Measurements from ENCODE around the gene ZNF766.
"Not testable (repeated sequence)": the region's sequence is repeated elsewhere in the genome, so short reads cannot be mapped to it uniquely, and the experiment has no call there.

Gene ZNF766

GRCh38 chr19:52307275-52307674 is 37.9 kb downstream of the ZNF766 start:
- H3K9me3 Mint-ChIP-seq (ENCODE audit: low read depth): peaks cover 22% of the 10 kb centered on the region

GRCh38 chr19:52322429-52322828 is 53.0 kb downstream of the ZNF766 start:
- Mint-ChIP-seq H3K36me3 (peaks cover 61% of the 10 kb centered on the region), H3K4me3 (no peak overlapping the region), H3K27me3 (no peaks in the 10 kb centered on the region), H3K4me1 (ENCODE audit: low read depth) (no peaks in the 10 kb centered on the region), H3K27ac (no peak overlapping the region), H3K9me3 (ENCODE audit: low read depth) (peaks cover 39% of the 10 kb centered on the region)

More at GRCh38 chr19:52307275-52307674, 37.9 kb downstream of the ZNF766 start:
- H3K27ac Mint-ChIP-seq: no peak overlapping the region
- H3K27me3 Mint-ChIP-seq: no peaks in the 10 kb centered on the region
- peaks cover 61% of the 10 kb centered on the region for H3K36me3 Mint-ChIP-seq
- no peaks in the 10 kb centered on the region for H3K4me1 Mint-ChIP-seq (ENCODE audit: low read depth)
- H3K4me3 Mint-ChIP-seq: no peak overlapping the region

GRCh38 chr19:52331757-52332156 is 62.4 kb downstream of the ZNF766 start:
- Mint-ChIP-seq H3K27me3 (no peaks in the 10 kb centered on the region), H3K9me3 (ENCODE audit: low read depth) (peaks cover 2% of the 10 kb centered on the region), H3K36me3 (peaks cover 23% of the 10 kb centered on the region), H3K27ac (no peak overlapping the region), H3K4me3 (no peak overlapping the region), H3K4me1 (ENCODE audit: low read depth) (peaks cover 6% of the 10 kb centered on the region)

GRCh38 chr19:52335768-52336116 is 66.4 kb downstream of the ZNF766 start:
- H3K36me3 Mint-ChIP-seq: peaks cover 28% of the 10 kb centered on the region
- no peaks in the 10 kb centered on the region for H3K27me3 Mint-ChIP-seq
- H3K4me3 Mint-ChIP-seq: peak overlapping the region; percentile 96
- peaks cover 13% of the 10 kb centered on the region for H3K4me1 Mint-ChIP-seq (ENCODE audit: low read depth)
- peaks cover 4% of the 10 kb centered on the region for H3K9me3 Mint-ChIP-seq (ENCODE audit: low read depth)
- H3K27ac Mint-ChIP-seq: peak overlapping the region; percentile 93

GRCh38 chr19:52336117-52336790 is 66.9 kb downstream of the ZNF766 start, which contains the start of gene ZNF610:
ZNF610 (plus strand) TSS chr19:52336243; CDS start chr19:52349173, 12,930 bp downstream.
- Mint-ChIP-seq H3K4me1 (ENCODE audit: low read depth) (peaks cover 13% of the 10 kb centered on the region), H3K36me3 (peaks cover 28% of the 10 kb centered on the region), H3K9me3 (ENCODE audit: low read depth) (peaks cover 4% of the 10 kb centered on the region), H3K27me3 (no peaks in the 10 kb centered on the region), H3K4me3 (peak within 1 kb of the TSS; percentile 96), H3K27ac (peak within 1 kb of the TSS; percentile 94)

- H3K4me3 Mint-ChIP-seq: peak overlapping the region; percentile 96
- peaks cover 4% of the 10 kb centered on the region for H3K9me3 Mint-ChIP-seq (ENCODE audit: low read depth)
- H3K4me1 Mint-ChIP-seq (ENCODE audit: low read depth): peaks cover 13% of the 10 kb centered on the region
Observed at GRCh38 chr19:52336791-52337381, 67.5 kb downstream of the ZNF766 start.

GRCh38 chr19:52339022-52339421 is 69.6 kb downstream of the ZNF766 start:
- Mint-ChIP-seq H3K36me3 (peaks cover 16% of the 10 kb centered on the region), H3K4me1 (ENCODE audit: low read depth) (peaks cover 13% of the 10 kb centered on the region)
- not testable (repeated sequence) for H3K27me3 Mint-ChIP-seq; H3K9me3 Mint-ChIP-seq (ENCODE audit: low read depth); H3K4me3 Mint-ChIP-seq; H3K27ac Mint-ChIP-seq

More at GRCh38 chr19:52336791-52337381, 67.5 kb downstream of the ZNF766 start:
- H3K27ac Mint-ChIP-seq: peak overlapping the region; percentile 94
- H3K27me3 Mint-ChIP-seq: no peaks in the 10 kb centered on the region
- peaks cover 25% of the 10 kb centered on the region for H3K36me3 Mint-ChIP-seq

- no peaks in the 10 kb centered on the region for H3K4me1 Mint-ChIP-seq (ENCODE audit: low read depth)
- peaks cover 15% of the 10 kb centered on the region for H3K36me3 Mint-ChIP-seq
- peaks cover 4% of the 10 kb centered on the region for H3K9me3 Mint-ChIP-seq (ENCODE audit: low read depth)
- no peak overlapping the region for H3K27ac Mint-ChIP-seq
- H3K4me3 Mint-ChIP-seq: no peak overlapping the region
- no peaks in the 10 kb centered on the region for H3K27me3 Mint-ChIP-seq
Observed at GRCh38 chr19:52343548-52343947, 74.2 kb downstream of the ZNF766 start.

GRCh38 chr19:52345162-52345561 is 75.8 kb downstream of the ZNF766 start:
- H3K27ac Mint-ChIP-seq: no peak overlapping the region
- no peak overlapping the region for H3K4me3 Mint-ChIP-seq
- no peaks in the 10 kb centered on the region for H3K27me3 Mint-ChIP-seq
- H3K9me3 Mint-ChIP-seq (ENCODE audit: low read depth): peaks cover 4% of the 10 kb centered on the region
- H3K36me3 Mint-ChIP-seq: peaks cover 20% of the 10 kb centered on the region
- no peaks in the 10 kb centered on the region for H3K4me1 Mint-ChIP-seq (ENCODE audit: low read depth)
